HepG2 (cell line): ENCODE data around the gene ACER3. TPM values are rescaled to one million over a fixed set of nuclear protein-coding genes. Genes with fewer than 3 reads are reported as not detected.

Source experiments
- DNMT1 ChIP-seq: sonication (generic); formaldehyde crosslinking; IDR thresholded peaks from 2 replicates; pipeline ENCODE4 v1.5.1; 2020; ENCODE audit warnings: mild to moderate bottlenecking, missing genetic modification reagents
- FOXA1 ChIP-seq, 2 experiments: fragments of 450-650 bp in 1 of 2; sonication (generic) in 1 of 2; formaldehyde crosslinking in 1 of 2; IDR thresholded peaks; 2 replicates each; pipeline versions ENCODE4 v1.4.0 to v1.6.1; 2016 to 2020; ENCODE audit warnings: missing genetic modification reagents in 1 of 2
- FOXC1 ChIP-seq: sonication (generic); formaldehyde crosslinking; IDR thresholded peaks from 2 replicates; pipeline ENCODE4 v1.8.0; 2022; ENCODE audit warnings: mild to moderate bottlenecking, missing genetic modification reagents, borderline replicate concordance
- FOXO1 ChIP-seq: sonication (generic); formaldehyde crosslinking; IDR thresholded peaks from 2 replicates; pipeline ENCODE4 v1.4.0; 2020; ENCODE audit warnings: missing genetic modification reagents
- FOXP1 ChIP-seq, 2 experiments: fragments of 450-650 bp in 1 of 2; IDR thresholded peaks; 2 replicates each; pipeline ENCODE4 v1.6.1; 2017 to 2018; ENCODE audit warnings: antibody characterized with exemption in 1 of 2
- GZF1 ChIP-seq: sonication (generic); formaldehyde crosslinking; IDR thresholded peaks from 2 replicates; pipeline ENCODE4 v1.5.1; 2020; ENCODE audit warnings: mild to moderate bottlenecking, missing genetic modification reagents
- HINFP ChIP-seq: sonication (generic); formaldehyde crosslinking; IDR thresholded peaks from 2 replicates; pipeline ENCODE4 v1.4.0; 2020; ENCODE audit warnings: low read depth, mild to moderate bottlenecking, missing genetic modification reagents
- HNF4A ChIP-seq: sonication (generic); formaldehyde crosslinking; IDR thresholded peaks from 2 replicates; pipeline ENCODE4 v1.4.0; 2020; ENCODE audit warnings: missing genetic modification reagents
- NR2F6 ChIP-seq, 2 experiments: IDR thresholded peaks; 2 replicates each; pipeline ENCODE4 v1.6.1; 2016; ENCODE audit warnings: antibody characterized with exemption in 1 of 2, mild to moderate bottlenecking in 1 of 2
- PHB2 ChIP-seq: fragments of 450-650 bp; IDR thresholded peaks from 2 replicates; pipeline ENCODE4 v1.6.1; 2018; ENCODE audit not compliant: partially characterized antibody
- POLR2G ChIP-seq: fragments of 200-400 bp; formaldehyde crosslinking; IDR thresholded peaks from 2 replicates; pipeline ENCODE4 v1.6.1; 2018; ENCODE audit warnings: mild to moderate bottlenecking, low read depth, low read length, moderate library complexity
- SALL1 ChIP-seq: sonication (generic); formaldehyde crosslinking; IDR thresholded peaks from 2 replicates; pipeline ENCODE4 v1.8.0; 2022; ENCODE audit warnings: mild to moderate bottlenecking, missing genetic modification reagents
- SMC3 ChIP-seq: IDR thresholded peaks from 2 replicates; pipeline ENCODE4 v1.6.1; 2011; ENCODE audit warnings: low read length, improper control_type of control experiment
- ZFP1 ChIP-seq: IDR thresholded peaks from 2 replicates; pipeline ENCODE4 v1.6.1; 2016
- ZFP62 ChIP-seq: sonication (generic); formaldehyde crosslinking; IDR thresholded peaks from 2 replicates; pipeline ENCODE4 v1.4.0; 2020; ENCODE audit warnings: missing genetic modification reagents
- ZKSCAN8 ChIP-seq: IDR thresholded peaks from 2 replicates; pipeline ENCODE4 v1.6.1; 2016; ENCODE audit warnings: borderline replicate concordance, missing genetic modification reagents, missing compliant biosample characterization
- ZNF136 ChIP-seq: sonication (generic); formaldehyde crosslinking; IDR thresholded peaks from 2 replicates; pipeline ENCODE4 v1.8.1; 2022; ENCODE audit warnings: low read depth, mild to moderate bottlenecking, moderate library complexity, missing genetic modification reagents
- ZNF292 ChIP-seq: sonication (generic); formaldehyde crosslinking; IDR thresholded peaks from 2 replicates; pipeline ENCODE4 v1.8.1; 2022; ENCODE audit warnings: mild to moderate bottlenecking, low read depth, missing genetic modification reagents, borderline replicate concordance
- ZNF557 ChIP-seq: sonication (generic); formaldehyde crosslinking; IDR thresholded peaks from 2 replicates; pipeline ENCODE4 v1.4.0; 2020; ENCODE audit warnings: missing genetic modification reagents
- ZNF562 ChIP-seq: sonication (generic); formaldehyde crosslinking; IDR thresholded peaks from 2 replicates; pipeline ENCODE4 v1.8.0; 2022; ENCODE audit warnings: missing genetic modification reagents, borderline replicate concordance
- ZNF607 ChIP-seq: sonication (generic); formaldehyde crosslinking; IDR thresholded peaks from 2 replicates; pipeline ENCODE4 v1.5.1; 2020; ENCODE audit warnings: missing genetic modification reagents, mild to moderate bottlenecking, borderline replicate concordance
- ZNF672 ChIP-seq: sonication (generic); formaldehyde crosslinking; IDR thresholded peaks from 2 replicates; pipeline ENCODE4 v1.8.1; 2022; ENCODE audit warnings: missing genetic modification reagents
- ZNF772 ChIP-seq: sonication (generic); formaldehyde crosslinking; IDR thresholded peaks from 2 replicates; pipeline ENCODE4 v1.5.0; 2020; ENCODE audit warnings: mild to moderate bottlenecking, missing genetic modification reagents
- ZNF891 ChIP-seq: sonication (generic); formaldehyde crosslinking; IDR thresholded peaks from 2 replicates; pipeline ENCODE4 v1.5.0; 2020; ENCODE audit warnings: mild to moderate bottlenecking, missing genetic modification reagents
- polyA plus RNA-seq, 8 experiments: library from polyadenylated mRNA; depleted of rRNA in 3 of 8; stranded (reverse) in 7 of 8; unstranded in 1 of 8; fragments of >200 nt; fragmentation: Illumina TruSeq in 4 of 8; extraction: Trizol in 4 of 8; gene quantifications; 2 replicates each; pipeline versions ENCODE4 v1.2.1 to v1.2.3, GENCODE V29; 2011 to 2016; ENCODE audit warnings: low read depth in 4 of 8, missing spikeins in 1 of 8, mixed read lengths in 1 of 8; ENCODE audit not compliant: insufficient read depth in 1 of 8
- total RNA-seq, 5 experiments: library from RNA; depleted of rRNA; stranded (reverse); fragments of >200 nt; fragmentation: Illumina TruSeq; extraction: Trizol; gene quantifications; 2 replicates each; pipeline ENCODE4 v1.2.3, GENCODE V29; 2016; ENCODE audit warnings: low read depth in 1 of 5
- TF ChIP-seq, protein P1 (sequence below): sonication (generic); formaldehyde crosslinking; IDR thresholded peaks from 2 replicates; pipeline ENCODE4 v1.8.0; 2022; ENCODE audit warnings: missing genetic modification reagents, mild to moderate bottlenecking, inconsistent platforms, borderline replicate concordance
- TF ChIP-seq, protein P2 (sequence below): sonication (generic); formaldehyde crosslinking; IDR thresholded peaks from 2 replicates; pipeline ENCODE4 v1.4.0; 2020; ENCODE audit warnings: mild to moderate bottlenecking, missing genetic modification reagents

Gene ACER3
- total and polyA plus RNA-seq, 2 of the 13 experiments (the other 11 are each of a cell fraction or from before 2014, with no cell fraction given) = 6.0 to 9.8 TPM

GRCh38 chr11:76962583-76963416 lies 102.1 kb downstream of the ACER3 start (continued):
- TF ChIP-seq FOXA1 (IDR thresholded peaks at IDR 0.05) (no peak), FOXA1 (CRISPR knock-in tag; IDR thresholded peaks at IDR 0.05) (peak; percentile 80), GZF1 (no peak), ZFP62 (no peak), ZKSCAN8 (CRISPR knock-in tag) (peak; percentile 44; the same call in 1 of the 2 replicates), ZNF772 (CRISPR knock-in tag) (peak; percentile 31; the same call in 1 of the 2 replicates), FOXC1 (CRISPR knock-in tag) (no peak), FOXO1 (CRISPR knock-in tag) (peak; percentile 70; the same call in 1 of the 2 replicates), ZNF136 (CRISPR knock-in tag) (no peak), ZNF292 (CRISPR knock-in tag) (peak; percentile 86; the same call in 1 of the 2 replicates), PHB2 (no peak), ZNF562 (no peak), HNF4A (peak; percentile 78), HINFP (CRISPR knock-in tag) (no peak), SMC3 (no peak), ZNF557 (CRISPR knock-in tag) (no peak), FOXP1 (IDR thresholded peaks at IDR 0.05) (no peak), FOXP1 (CRISPR knock-in tag; IDR thresholded peaks at IDR 0.05) (peak; percentile 88), SALL1 (CRISPR knock-in tag) (no peak; the same call in none of the 2 replicates), ZNF672 (CRISPR knock-in tag) (no peak), DNMT1 (CRISPR knock-in tag) (no peak), NR2F6 (IDR thresholded peaks at IDR 0.05) (peak; percentile 77; the same call in 1 of the 2 replicates), NR2F6 (CRISPR knock-in tag; IDR thresholded peaks at IDR 0.05) (peak; percentile 67; the same call in 1 of the 2 replicates), ZFP1 (CRISPR knock-in tag) (0 out of 2 replicates have a peak, but pooled peaks have one; percentile 23), ZNF607 (CRISPR knock-in tag) (no peak), POLR2G (no peak), ZNF891 (CRISPR knock-in tag) (no peak)
- TF ChIP-seq, protein P1, sequence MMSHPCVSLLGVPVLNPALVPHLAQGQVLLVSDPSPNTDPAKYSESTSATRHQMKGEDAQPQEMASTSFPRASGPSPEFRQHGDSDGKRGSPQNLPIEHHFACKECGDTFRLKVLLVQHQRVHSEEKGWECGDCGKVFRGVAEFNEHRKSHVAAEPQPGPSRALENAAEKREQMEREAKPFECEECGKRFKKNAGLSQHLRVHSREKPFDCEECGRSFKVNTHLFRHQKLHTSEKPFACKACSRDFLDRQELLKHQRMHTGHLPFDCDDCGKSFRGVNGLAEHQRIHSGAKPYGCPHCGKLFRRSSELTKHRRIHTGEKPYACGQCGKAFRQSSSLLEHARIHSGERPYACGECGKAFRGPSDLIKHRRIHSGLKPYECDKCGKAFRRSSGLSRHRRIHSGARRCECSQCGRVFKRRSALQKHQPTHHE (CRISPR knock-in tag) = no peak
- TF ChIP-seq, protein P2, sequence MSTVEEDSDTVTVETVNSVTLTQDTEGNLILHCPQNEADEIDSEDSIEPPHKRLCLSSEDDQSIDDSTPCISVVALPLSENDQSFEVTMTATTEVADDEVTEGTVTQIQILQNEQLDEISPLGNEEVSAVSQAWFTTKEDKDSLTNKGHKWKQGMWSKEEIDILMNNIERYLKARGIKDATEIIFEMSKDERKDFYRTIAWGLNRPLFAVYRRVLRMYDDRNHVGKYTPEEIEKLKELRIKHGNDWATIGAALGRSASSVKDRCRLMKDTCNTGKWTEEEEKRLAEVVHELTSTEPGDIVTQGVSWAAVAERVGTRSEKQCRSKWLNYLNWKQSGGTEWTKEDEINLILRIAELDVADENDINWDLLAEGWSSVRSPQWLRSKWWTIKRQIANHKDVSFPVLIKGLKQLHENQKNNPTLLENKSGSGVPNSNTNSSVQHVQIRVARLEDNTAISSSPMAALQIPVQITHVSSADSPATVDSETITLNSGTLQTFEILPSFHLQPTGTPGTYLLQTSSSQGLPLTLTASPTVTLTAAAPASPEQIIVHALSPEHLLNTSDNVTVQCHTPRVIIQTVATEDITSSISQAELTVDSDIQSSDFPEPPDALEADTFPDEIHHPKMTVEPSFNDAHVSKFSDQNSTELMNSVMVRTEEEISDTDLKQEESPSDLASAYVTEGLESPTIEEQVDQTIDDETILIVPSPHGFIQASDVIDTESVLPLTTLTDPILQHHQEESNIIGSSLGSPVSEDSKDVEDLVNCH (CRISPR knock-in tag) = no peak
